ENCODE results near the gene EXOSC5. TPM values are rescaled to one million over a fixed set of nuclear protein-coding genes. Genes with fewer than 3 reads are reported as not detected.

Gene EXOSC5
- total and polyA plus RNA-seq, 9 of the 15 experiments (the other 6 are each of a cell fraction or from before 2014, with no cell fraction given), result 10.9 to 75.5 (median 37.8) TPM

DNA sequence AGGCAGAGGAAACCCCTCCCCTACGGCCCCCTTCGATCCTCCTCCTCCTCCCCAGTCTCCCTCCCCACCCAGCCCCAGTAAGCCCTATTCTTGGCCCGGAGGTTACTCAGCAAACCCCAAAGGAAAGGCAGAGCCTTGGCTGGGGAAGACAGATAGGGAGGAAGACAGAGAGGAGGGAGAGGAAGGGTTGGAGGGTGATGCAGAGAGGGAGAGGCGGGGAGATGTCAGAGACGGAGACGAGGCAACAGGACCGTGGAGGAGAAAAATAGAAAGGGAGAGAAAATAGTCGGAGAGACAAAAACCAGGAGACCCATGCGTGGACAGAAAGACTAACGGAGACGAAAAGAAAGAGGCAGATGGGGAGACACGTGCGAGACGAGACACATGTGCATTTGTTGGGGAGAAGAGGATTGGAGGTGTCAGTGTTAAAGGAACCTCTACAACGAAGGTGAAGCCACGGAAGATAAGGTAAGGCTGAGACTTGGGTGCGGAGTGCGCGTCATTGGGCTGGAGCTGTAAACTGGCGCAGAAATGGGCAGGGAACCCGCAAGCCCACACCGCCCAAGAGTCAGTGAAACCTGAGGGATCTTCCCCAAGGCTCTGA lies 46.3 kb downstream of the EXOSC5 start (continued):
- TF ChIP-seq ZNF41 (CRISPR knock-in tag; conservative IDR thresholded peaks at IDR 0.05), result no peak
- TF ChIP-seq, protein P1, sequence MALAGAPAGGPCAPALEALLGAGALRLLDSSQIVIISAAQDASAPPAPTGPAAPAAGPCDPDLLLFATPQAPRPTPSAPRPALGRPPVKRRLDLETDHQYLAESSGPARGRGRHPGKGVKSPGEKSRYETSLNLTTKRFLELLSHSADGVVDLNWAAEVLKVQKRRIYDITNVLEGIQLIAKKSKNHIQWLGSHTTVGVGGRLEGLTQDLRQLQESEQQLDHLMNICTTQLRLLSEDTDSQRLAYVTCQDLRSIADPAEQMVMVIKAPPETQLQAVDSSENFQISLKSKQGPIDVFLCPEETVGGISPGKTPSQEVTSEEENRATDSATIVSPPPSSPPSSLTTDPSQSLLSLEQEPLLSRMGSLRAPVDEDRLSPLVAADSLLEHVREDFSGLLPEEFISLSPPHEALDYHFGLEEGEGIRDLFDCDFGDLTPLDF (CRISPR knock-in tag; IDR thresholded peaks at IDR 0.05), result 0 out of 2 replicates have a peak, but pooled peaks have one; percentile 72
- TF ChIP-seq, protein P2, sequence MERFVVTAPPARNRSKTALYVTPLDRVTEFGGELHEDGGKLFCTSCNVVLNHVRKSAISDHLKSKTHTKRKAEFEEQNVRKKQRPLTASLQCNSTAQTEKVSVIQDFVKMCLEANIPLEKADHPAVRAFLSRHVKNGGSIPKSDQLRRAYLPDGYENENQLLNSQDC (CRISPR knock-in tag; IDR thresholded peaks at IDR 0.05), result no peak
- TF ChIP-seq, protein P3, sequence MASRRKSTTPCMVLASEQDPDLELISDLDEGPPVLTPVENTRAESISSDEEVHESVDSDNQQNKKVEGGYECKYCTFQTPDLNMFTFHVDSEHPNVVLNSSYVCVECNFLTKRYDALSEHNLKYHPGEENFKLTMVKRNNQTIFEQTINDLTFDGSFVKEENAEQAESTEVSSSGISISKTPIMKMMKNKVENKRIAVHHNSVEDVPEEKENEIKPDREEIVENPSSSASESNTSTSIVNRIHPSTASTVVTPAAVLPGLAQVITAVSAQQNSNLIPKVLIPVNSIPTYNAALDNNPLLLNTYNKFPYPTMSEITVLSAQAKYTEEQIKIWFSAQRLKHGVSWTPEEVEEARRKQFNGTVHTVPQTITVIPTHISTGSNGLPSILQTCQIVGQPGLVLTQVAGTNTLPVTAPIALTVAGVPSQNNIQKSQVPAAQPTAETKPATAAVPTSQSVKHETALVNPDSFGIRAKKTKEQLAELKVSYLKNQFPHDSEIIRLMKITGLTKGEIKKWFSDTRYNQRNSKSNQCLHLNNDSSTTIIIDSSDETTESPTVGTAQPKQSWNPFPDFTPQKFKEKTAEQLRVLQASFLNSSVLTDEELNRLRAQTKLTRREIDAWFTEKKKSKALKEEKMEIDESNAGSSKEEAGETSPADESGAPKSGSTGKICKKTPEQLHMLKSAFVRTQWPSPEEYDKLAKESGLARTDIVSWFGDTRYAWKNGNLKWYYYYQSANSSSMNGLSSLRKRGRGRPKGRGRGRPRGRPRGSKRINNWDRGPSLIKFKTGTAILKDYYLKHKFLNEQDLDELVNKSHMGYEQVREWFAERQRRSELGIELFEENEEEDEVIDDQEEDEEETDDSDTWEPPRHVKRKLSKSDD (conservative IDR thresholded peaks at IDR 0.05; ENCODE audit: low read length), result no peak
- TF ChIP-seq ZNF3 (CRISPR knock-in tag; IDR thresholded peaks at IDR 0.05), result no peak
- no peak for TF ChIP-seq DMBX1 (CRISPR knock-in tag; IDR thresholded peaks at IDR 0.05; ENCODE audit: borderline replicate concordance)
- TF ChIP-seq, protein P4, sequence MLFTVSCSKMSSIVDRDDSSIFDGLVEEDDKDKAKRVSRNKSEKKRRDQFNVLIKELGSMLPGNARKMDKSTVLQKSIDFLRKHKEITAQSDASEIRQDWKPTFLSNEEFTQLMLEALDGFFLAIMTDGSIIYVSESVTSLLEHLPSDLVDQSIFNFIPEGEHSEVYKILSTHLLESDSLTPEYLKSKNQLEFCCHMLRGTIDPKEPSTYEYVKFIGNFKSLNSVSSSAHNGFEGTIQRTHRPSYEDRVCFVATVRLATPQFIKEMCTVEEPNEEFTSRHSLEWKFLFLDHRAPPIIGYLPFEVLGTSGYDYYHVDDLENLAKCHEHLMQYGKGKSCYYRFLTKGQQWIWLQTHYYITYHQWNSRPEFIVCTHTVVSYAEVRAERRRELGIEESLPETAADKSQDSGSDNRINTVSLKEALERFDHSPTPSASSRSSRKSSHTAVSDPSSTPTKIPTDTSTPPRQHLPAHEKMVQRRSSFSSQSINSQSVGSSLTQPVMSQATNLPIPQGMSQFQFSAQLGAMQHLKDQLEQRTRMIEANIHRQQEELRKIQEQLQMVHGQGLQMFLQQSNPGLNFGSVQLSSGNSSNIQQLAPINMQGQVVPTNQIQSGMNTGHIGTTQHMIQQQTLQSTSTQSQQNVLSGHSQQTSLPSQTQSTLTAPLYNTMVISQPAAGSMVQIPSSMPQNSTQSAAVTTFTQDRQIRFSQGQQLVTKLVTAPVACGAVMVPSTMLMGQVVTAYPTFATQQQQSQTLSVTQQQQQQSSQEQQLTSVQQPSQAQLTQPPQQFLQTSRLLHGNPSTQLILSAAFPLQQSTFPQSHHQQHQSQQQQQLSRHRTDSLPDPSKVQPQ (CRISPR knock-in tag; IDR thresholded peaks at IDR 0.05; ENCODE audit: borderline replicate concordance), result no peak
- no peak for TF ChIP-seq ILK (tag; IDR thresholded peaks at IDR 0.05; ENCODE audit: borderline replicate concordance, low read depth)
- TF ChIP-seq HNRNPH1 (optimal IDR thresholded peaks at IDR 0.05; ENCODE audit: low read depth, low read length), result no peak
- peak; percentile 66; the same call in 1 of the 2 replicates for TF ChIP-seq SMARCE1 (IDR thresholded peaks at IDR 0.05)
- TF ChIP-seq STAT5A (IDR thresholded peaks at IDR 0.05; ENCODE audit: borderline replicate concordance, low read length), result no peak
- TF ChIP-seq TBL1XR1 (IDR thresholded peaks at IDR 0.05; ENCODE audit: low read length in 2 of 2), result peak; percentile 23 to 51; a peak in 1 of 4 replicates
- no peak for TF ChIP-seq ZNF311 (CRISPR knock-in tag; IDR thresholded peaks at IDR 0.05)
- TF ChIP-seq CBX8 (IDR thresholded peaks at IDR 0.05; ENCODE audit: borderline replicate concordance, extremely low read depth, low read depth, low read length, poor library complexity, severe bottlenecking), result no peak
- TF ChIP-seq SRSF7 (optimal IDR thresholded peaks at IDR 0.05; ENCODE audit: low read depth, low read length), result no peak
- no peak for TF ChIP-seq CEBPG (CRISPR knock-in tag; IDR thresholded peaks at IDR 0.05)
- no peak for TF ChIP-seq CEBPG (tag; conservative IDR thresholded peaks at IDR 0.05 in 1 of 2, IDR thresholded peaks at IDR 0.05 in 1 of 2)
- peak; percentile 71 for TF ChIP-seq TOE1 (IDR thresholded peaks at IDR 0.05; ENCODE audit: borderline replicate concordance)
- TF ChIP-seq TOE1 (CRISPR knock-in tag; IDR thresholded peaks at IDR 0.05; ENCODE audit: borderline replicate concordance, low read depth), result no peak
- TF ChIP-seq ZNF274 (IDR thresholded peaks at IDR 0.05; ENCODE audit: borderline replicate concordance, low read depth, low read length), result no peak
- TF ChIP-seq EP400 (IDR thresholded peaks at IDR 0.05), result peak; percentile 79; the same call in 1 of the 2 replicates
